Upper lobe of left lung (tissue), 6 donors: Measurements from ENCODE around the gene EPHB2. TPM values are rescaled to one million over a fixed set of nuclear protein-coding genes. Genes with fewer than 3 reads are reported as not detected.

Experiments used
- ATAC-seq, 2 donors: fragments of 200-7000 bp; cut with Tn5 transposase; one replicate each; pipeline ENCODE4 v1.9.1; 2022; ENCODE audit warnings: mild to moderate bottlenecking in 2 of 2, moderate library complexity in 2 of 2; ENCODE audit not compliant: low FRiP score in 2 of 2
- DNase-seq, 2 donors: peaks; one replicate each; pipeline ENCODE4 v3.0.0-alpha.2; 2019 to 2020
- H3K27ac ChIP-seq, 4 donors: fragments of 200-600 bp; sonication (generic); one replicate each; pipeline ENCODE4 v1.5.1; 2016 to 2019
- H3K27me3 ChIP-seq, 4 donors: fragments of 200-600 bp; sonication (generic); one replicate each; pipeline ENCODE4 v1.5.1; 2017 to 2019
- H3K36me3 ChIP-seq, 4 donors: fragments of 200-600 bp; sonication (generic); one replicate each; pipeline ENCODE4 v1.5.1; 2016 to 2019
- H3K4me1 ChIP-seq, 4 donors: fragments of 200-600 bp; sonication (generic); one replicate each; pipeline ENCODE4 v1.5.1; 2018 to 2019
- H3K4me3 ChIP-seq, 4 donors: fragments of 200-600 bp; sonication (generic); one replicate each; pipeline ENCODE4 v1.5.1; 2017 to 2019; ENCODE audit warnings: mild to moderate bottlenecking in 2 of 4, moderate library complexity in 1 of 4
- H3K9me3 ChIP-seq, 4 donors: fragments of 200-600 bp; sonication (generic); one replicate each; pipeline ENCODE4 v1.5.1; 2018 to 2019
- EP300 ChIP-seq, 4 donors: sonication (generic); formaldehyde crosslinking; IDR thresholded peaks; one replicate each; pipeline ENCODE4 v1.5.1; 2017; ENCODE audit warnings: antibody characterized with exemption in 4 of 4, control low read depth in 2 of 4
- POLR2A ChIP-seq, 4 donors: fragments of 450-650 bp; IDR thresholded peaks; one replicate each; pipeline ENCODE4 v1.5.1; 2016 to 2017; ENCODE audit warnings: antibody characterized with exemption in 4 of 4, mild to moderate bottlenecking in 2 of 4
- POLR2AphosphoS5 ChIP-seq, 2 donors: sonication (generic); formaldehyde crosslinking; IDR thresholded peaks; one replicate each; pipeline ENCODE4 v1.5.1; 2017; ENCODE audit warnings: antibody characterized with exemption in 2 of 2
- WGBS, 2 donors: methylation state at CpG; one replicate each; pipeline ENCODE4 v1.1.5; 2017 to 2018; 5-methylcytosine and 5-hydroxymethylcytosine counted together
- total RNA-seq, 6 donors: library from RNA; depleted of rRNA in 4 of 6; stranded (reverse); fragments of >200 nt in 4 of 6; gene quantifications; one replicate each; pipeline versions ENCODE4 v1.1.0 to v1.2.1, GENCODE V29; 2016 to 2021
- TF ChIP-seq, protein P1 (sequence below), 6 experiments: fragments of 450-650 bp in 4 of 6; fragments of 200-600 bp in 2 of 6; sonication (generic) in 2 of 6; IDR thresholded peaks; one replicate each; pipeline ENCODE4 v1.5.1; 2016 to 2019; ENCODE audit warnings: antibody characterized with exemption in 6 of 6
- donor health status: DM: no; HTN: no; CAD: no; lungs with moderate emphysema.
- donor health status: DM: no; HTN: yes; CAD: no; lungs with severe emphysema.

EPHB2 gene
- total RNA-seq, 6 donors from 2014 or later, result 1.0 to 8.8 (median 5.6) TPM

GRCh38 chr1:22921452-22922126, 210.9 kb downstream of the EPHB2 start:
- H3K4me3 ChIP-seq, result no peak overlapping the region
- DNase-seq (no peak), ATAC-seq (no peak)
- H3K27ac ChIP-seq, result no peak overlapping the region
- no peaks in the 10 kb centered on the region for H3K27me3 ChIP-seq
- WGBS, 2 donors, result 73 to 80% methylated on average over 8 of the region's 8 CpGs
- no peaks in the 10 kb centered on the region for H3K36me3 ChIP-seq
- H3K4me1 ChIP-seq, result no peaks in the 10 kb centered on the region
- TF ChIP-seq, protein P1, sequence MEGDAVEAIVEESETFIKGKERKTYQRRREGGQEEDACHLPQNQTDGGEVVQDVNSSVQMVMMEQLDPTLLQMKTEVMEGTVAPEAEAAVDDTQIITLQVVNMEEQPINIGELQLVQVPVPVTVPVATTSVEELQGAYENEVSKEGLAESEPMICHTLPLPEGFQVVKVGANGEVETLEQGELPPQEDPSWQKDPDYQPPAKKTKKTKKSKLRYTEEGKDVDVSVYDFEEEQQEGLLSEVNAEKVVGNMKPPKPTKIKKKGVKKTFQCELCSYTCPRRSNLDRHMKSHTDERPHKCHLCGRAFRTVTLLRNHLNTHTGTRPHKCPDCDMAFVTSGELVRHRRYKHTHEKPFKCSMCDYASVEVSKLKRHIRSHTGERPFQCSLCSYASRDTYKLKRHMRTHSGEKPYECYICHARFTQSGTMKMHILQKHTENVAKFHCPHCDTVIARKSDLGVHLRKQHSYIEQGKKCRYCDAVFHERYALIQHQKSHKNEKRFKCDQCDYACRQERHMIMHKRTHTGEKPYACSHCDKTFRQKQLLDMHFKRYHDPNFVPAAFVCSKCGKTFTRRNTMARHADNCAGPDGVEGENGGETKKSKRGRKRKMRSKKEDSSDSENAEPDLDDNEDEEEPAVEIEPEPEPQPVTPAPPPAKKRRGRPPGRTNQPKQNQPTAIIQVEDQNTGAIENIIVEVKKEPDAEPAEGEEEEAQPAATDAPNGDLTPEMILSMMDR (IDR thresholded peaks at IDR 0.05), result no peak
- TF ChIP-seq POLR2A (IDR thresholded peaks at IDR 0.05), result no peak
- H3K9me3 ChIP-seq, result no peaks in the 10 kb centered on the region

GRCh38 chr1:22922640-22923039, 212.0 kb downstream of the EPHB2 start:
- Histone ChIP-seq H3K4me1 (no peaks in the 10 kb centered on the region), H3K4me3 (no peak overlapping the region), H3K36me3 (no peaks in the 10 kb centered on the region), H3K9me3 (no peaks in the 10 kb centered on the region), H3K27me3 (no peaks in the 10 kb centered on the region), H3K27ac (no peak overlapping the region)
- DNase-seq (no peak), ATAC-seq (no peak)
- 90 to 100% methylated on average over 1 of the region's 1 CpG for WGBS, 2 donors
- TF ChIP-seq, protein P1 (IDR thresholded peaks at IDR 0.05), result no peak
- TF ChIP-seq EP300 (IDR thresholded peaks at IDR 0.05) (no peak), POLR2A (IDR thresholded peaks at IDR 0.05) (no peak), POLR2AphosphoS5 (IDR thresholded peaks at IDR 0.05) (no peak)

GRCh38 chr1:22925111-22925510, 214.5 kb downstream of the EPHB2 start:
- Histone ChIP-seq H3K9me3 (no peaks in the 10 kb centered on the region), H3K27ac (no peak overlapping the region), H3K4me3 (no peak overlapping the region), H3K36me3 (no peaks in the 10 kb centered on the region), H3K4me1 (no peaks in the 10 kb centered on the region), H3K27me3 (no peaks in the 10 kb centered on the region)
- 65 to 66% methylated on average over 9 of the region's 9 CpGs for WGBS, 2 donors
- DNase-seq (peak in 1 of 2 donors; percentile 12), ATAC-seq (no peak)
- no peak for TF ChIP-seq POLR2A (IDR thresholded peaks at IDR 0.05)
- TF ChIP-seq POLR2AphosphoS5 (IDR thresholded peaks at IDR 0.05), result no peak
- no peak for TF ChIP-seq EP300 (IDR thresholded peaks at IDR 0.05)
- TF ChIP-seq, protein P1 (IDR thresholded peaks at IDR 0.05), result no peak

DNA sequence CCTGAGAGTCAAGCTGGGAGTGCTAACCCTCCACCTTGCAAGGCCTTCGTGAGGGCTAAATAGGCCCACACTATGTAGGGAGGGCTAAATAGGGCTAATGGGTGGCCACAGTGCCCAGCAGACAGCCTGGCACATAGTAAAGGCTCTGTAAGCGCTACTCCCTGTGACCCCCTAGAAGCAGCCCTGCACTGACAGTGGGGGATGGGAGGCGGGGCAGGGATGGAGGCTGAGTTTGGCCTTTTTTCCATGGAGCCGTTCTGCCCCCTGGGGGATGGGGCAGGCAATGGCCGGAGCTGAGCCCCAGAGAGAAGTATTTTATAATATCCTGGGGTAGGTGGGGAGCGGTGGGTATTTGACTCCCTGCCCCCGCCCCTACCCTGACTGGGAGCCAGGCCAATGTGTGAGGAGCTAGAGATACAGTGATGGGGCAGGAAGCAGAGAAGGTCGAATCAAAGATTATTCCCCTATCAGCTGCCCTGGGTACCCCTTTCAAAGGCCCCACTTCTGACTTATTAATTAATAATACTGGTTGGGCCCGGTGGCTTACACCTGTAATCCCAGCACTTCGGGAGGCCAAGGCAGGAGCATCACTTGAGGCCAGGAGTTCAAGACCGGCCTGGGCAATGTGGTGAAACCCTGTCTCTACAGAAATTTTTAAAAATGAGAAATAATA, 219.7 kb downstream of the EPHB2 start:
- H3K4me1 ChIP-seq, result no peaks in the 10 kb centered on the region
- DNase-seq, result peak in 1 of 2 donors; percentile 21
- TF ChIP-seq POLR2A (IDR thresholded peaks at IDR 0.05), result no peak
- TF ChIP-seq, protein P1 (IDR thresholded peaks at IDR 0.05), result peak in 5 of 6 experiments; percentile 31 to 67 (median 55)
- TF ChIP-seq EP300 (IDR thresholded peaks at IDR 0.05), result no peak
- no peak for TF ChIP-seq POLR2AphosphoS5 (IDR thresholded peaks at IDR 0.05)
- H3K9me3 ChIP-seq, result peaks cover 0 to 6% (median 0%) of the 10 kb centered on the region in 4 donors
- H3K4me3 ChIP-seq, result no peak overlapping the region
- H3K27me3 ChIP-seq, result no peaks in the 10 kb centered on the region
- H3K36me3 ChIP-seq, result no peaks in the 10 kb centered on the region
- peak; percentile 8 to 82 for ATAC-seq
- no peak overlapping the region for H3K27ac ChIP-seq
- WGBS, 2 donors, result 42 to 50% methylated on average over 9 to 11 of the region's 11 CpGs
